Measurements from ENCODE around the gene NPHP4. TPM values are rescaled to one million over a fixed set of nuclear protein-coding genes. Genes with fewer than 3 reads are reported as not detected.

Gene NPHP4
- total RNA-seq, 6 experiments from 2014 or later, result 5.0 to 6.8 (median 6.0) TPM

GRCh38 chr1:6028042-6028850, 36.0 kb upstream of the NPHP4 start:
- Mint-ChIP-seq H3K27ac (no peak overlapping the region), H3K9me3 (no peaks in the 10 kb centered on the region), H3K27me3 (ENCODE audit: insufficient read depth) (peaks cover 2% of the 10 kb centered on the region), H3K4me3 (no peak overlapping the region), H3K36me3 (ENCODE audit: low read depth) (no peaks in the 10 kb centered on the region), H3K4me1 (ENCODE audit: low read depth) (peaks cover 22% of the 10 kb centered on the region)
- peak; percentile 28 for DNase-seq
- TF ChIP-seq CTCF (IDR thresholded peaks at IDR 0.05), result peak; percentile 35; the same call in 1 of the 2 replicates

- H3K4me1 Mint-ChIP-seq (ENCODE audit: low read depth), result peaks cover 22% of the 10 kb centered on the region
- no peak overlapping the region for H3K4me3 Mint-ChIP-seq
- H3K9me3 Mint-ChIP-seq, result no peaks in the 10 kb centered on the region
- no peak for TF ChIP-seq CTCF (IDR thresholded peaks at IDR 0.05)
- peaks cover 2% of the 10 kb centered on the region for H3K27me3 Mint-ChIP-seq (ENCODE audit: insufficient read depth)
- H3K36me3 Mint-ChIP-seq (ENCODE audit: low read depth), result no peaks in the 10 kb centered on the region
- H3K27ac Mint-ChIP-seq, result no peak overlapping the region
- no peak for DNase-seq
Measured at GRCh38 chr1:6027591-6027990, 35.4 kb upstream of the NPHP4 start.

GRCh38 chr1:6026095-6026809, 34.0 kb upstream of the NPHP4 start:
- DNase-seq, result peak; percentile 15
- no peaks in the 10 kb centered on the region for H3K9me3 Mint-ChIP-seq

GRCh38 chr1:6025269-6026094, 33.3 kb upstream of the NPHP4 start:
- no peak for TF ChIP-seq CTCF (IDR thresholded peaks at IDR 0.05)
- Mint-ChIP-seq H3K36me3 (ENCODE audit: low read depth) (no peaks in the 10 kb centered on the region), H3K4me1 (ENCODE audit: low read depth) (peaks cover 22% of the 10 kb centered on the region), H3K9me3 (no peaks in the 10 kb centered on the region), H3K27ac (peak overlapping the region; percentile 67; the same call in 1 of the 2 replicates), H3K4me3 (peak overlapping the region; percentile 37; the same call in 1 of the 2 replicates), H3K27me3 (ENCODE audit: insufficient read depth) (peaks cover 3% of the 10 kb centered on the region)
- DNase-seq, result peak; percentile 38

More at GRCh38 chr1:6026095-6026809, 34.0 kb upstream of the NPHP4 start:
- H3K27me3 Mint-ChIP-seq (ENCODE audit: insufficient read depth), result peaks cover 3% of the 10 kb centered on the region
- H3K4me3 Mint-ChIP-seq, result no peak overlapping the region
- TF ChIP-seq CTCF (IDR thresholded peaks at IDR 0.05), result no peak
- H3K27ac Mint-ChIP-seq, result peak overlapping the region; percentile 65; the same call in 1 of the 2 replicates
- peaks cover 22% of the 10 kb centered on the region for H3K4me1 Mint-ChIP-seq (ENCODE audit: low read depth)
- no peaks in the 10 kb centered on the region for H3K36me3 Mint-ChIP-seq (ENCODE audit: low read depth)

- DNase-seq, result no peak
- Mint-ChIP-seq H3K4me3 (no peak overlapping the region), H3K27me3 (ENCODE audit: insufficient read depth) (peaks cover 3% of the 10 kb centered on the region), H3K36me3 (ENCODE audit: low read depth) (no peaks in the 10 kb centered on the region), H3K4me1 (ENCODE audit: low read depth) (peaks cover 22% of the 10 kb centered on the region), H3K9me3 (no peaks in the 10 kb centered on the region), H3K27ac (no peak overlapping the region)
- TF ChIP-seq CTCF (IDR thresholded peaks at IDR 0.05), result no peak
Measured at GRCh38 chr1:6024376-6024775, 32.2 kb upstream of the NPHP4 start.
